ENCODE data around the gene CYTH1.

Gene CYTH1

DNA sequence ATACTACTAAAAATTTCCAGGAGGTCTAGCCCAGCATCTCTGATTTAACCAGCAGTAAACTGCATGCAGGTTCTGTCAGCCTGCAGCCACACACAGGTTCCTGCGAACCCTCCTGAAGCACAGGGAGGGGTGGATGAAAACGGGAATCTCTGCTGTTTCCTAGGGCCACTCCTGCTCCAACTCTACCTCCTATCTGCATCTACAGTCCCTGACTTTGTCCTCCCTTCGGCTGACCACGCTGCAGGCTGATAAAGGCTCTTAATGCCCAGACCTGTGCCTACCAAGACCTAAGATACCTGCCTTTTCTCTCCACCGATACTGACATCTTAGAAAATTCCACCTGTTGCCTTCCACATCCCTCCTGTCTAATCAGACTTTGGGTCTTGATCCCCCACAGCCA, 50.2 kb downstream of the CYTH1 start:
- no peak for TF ChIP-seq CTCF (IDR thresholded peaks at IDR 0.05; ENCODE audit: insufficient read depth, low read depth, low read length, missing control alignments)
- no peak for DNase-seq (ENCODE audit: low read depth)
- H3K4me3 ChIP-seq (ENCODE audit: low read length): no peak overlapping the region

GRCh38 chr17:78729641-78730040, 52.4 kb downstream of the CYTH1 start:
- H3K4me3 ChIP-seq (ENCODE audit: low read length): no peak overlapping the region
- no peak for TF ChIP-seq CTCF (IDR thresholded peaks at IDR 0.05; ENCODE audit: insufficient read depth, low read depth, low read length, missing control alignments)
- no peak for DNase-seq (ENCODE audit: low read depth)

DNA sequence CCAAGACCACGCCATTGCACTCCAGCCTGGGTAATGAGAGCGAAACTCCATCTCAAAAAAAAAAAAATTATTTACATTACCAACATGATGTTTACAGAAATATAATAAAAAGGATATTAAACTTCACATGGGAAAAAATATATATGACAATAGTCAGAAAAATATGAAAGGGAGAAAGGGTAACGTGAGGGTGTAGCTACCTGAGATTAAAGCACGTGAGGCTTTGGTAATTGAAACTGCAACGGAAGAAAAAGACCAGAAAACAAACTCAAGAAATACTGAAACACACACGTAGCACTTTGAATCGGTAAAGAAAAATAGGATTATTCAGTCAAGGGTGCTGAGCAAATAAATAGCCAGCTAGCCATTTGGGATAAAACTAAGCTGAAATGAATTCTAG, 53.6 kb downstream of the CYTH1 start:
- TF ChIP-seq CTCF (IDR thresholded peaks at IDR 0.05; ENCODE audit: insufficient read depth, low read depth, low read length, missing control alignments): no peak

DNA sequence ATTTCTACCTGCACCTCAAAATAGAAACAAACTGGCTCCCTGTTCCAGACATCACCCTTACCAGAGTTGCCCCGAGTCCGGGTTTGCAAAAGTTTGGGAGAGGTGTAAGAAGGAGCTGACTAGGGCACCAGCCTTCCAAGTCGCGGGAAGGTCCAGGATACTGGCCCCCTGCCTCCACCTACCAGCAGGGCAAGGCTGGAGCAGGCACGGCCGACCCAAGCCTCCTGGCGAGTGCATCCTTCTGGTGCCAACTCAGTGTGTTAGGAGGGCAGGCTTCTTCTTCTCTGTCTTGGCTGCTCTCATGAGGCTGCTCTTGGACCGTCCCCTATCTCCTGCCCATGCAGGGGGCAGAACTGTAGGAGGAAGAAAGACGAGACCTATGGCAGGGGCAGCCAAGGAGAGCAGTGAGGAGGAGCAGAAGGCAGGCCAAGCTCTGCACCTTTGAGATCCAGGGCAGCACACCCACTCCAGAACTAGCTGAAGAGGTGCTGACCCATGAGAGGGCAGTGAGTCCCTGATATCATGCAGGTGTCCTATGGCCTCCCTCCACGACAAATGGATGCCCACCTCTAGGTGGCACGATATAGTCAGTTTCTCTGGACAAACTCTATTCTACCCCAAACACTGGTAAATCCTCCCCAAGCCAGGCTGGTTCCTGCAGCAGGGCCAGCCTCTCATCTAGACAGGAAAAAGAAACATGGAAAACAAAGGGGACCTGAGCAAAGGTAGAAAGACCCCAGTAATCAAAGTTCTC, 54.4 kb downstream of the CYTH1 start:
- TF ChIP-seq CTCF (IDR thresholded peaks at IDR 0.05; ENCODE audit: insufficient read depth, low read depth, low read length, missing control alignments): no peak
- no peak overlapping the region for H3K4me3 ChIP-seq (ENCODE audit: low read length)
- DNase-seq (ENCODE audit: low read depth): no peak

More for the DNA sequence above, 53.6 kb downstream of the CYTH1 start:
- H3K4me3 ChIP-seq (ENCODE audit: low read length): no peak overlapping the region
- DNase-seq (ENCODE audit: low read depth): no peak

DNA sequence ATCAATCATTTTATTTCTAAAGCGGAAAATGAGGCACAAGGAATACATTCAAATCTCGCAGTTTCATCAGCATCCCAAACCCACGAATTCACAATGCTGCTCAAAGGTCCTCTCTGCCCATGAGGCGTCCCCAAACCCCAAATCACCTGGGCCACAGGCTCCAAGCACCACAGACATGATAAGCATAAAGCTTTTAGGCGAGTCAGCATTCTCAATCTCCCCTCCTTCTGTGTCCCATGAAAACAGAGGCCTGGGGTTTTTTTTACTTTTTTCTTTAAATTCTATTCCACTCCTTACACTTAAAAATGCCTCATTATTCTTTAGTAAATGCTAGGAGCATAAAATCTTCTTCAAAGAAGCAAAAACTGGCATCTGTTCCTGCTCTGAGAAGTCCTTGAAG, 55.0 kb downstream of the CYTH1 start:
- H3K4me3 ChIP-seq (ENCODE audit: low read length): no peak overlapping the region
- no peak for DNase-seq (ENCODE audit: low read depth)
- TF ChIP-seq CTCF (IDR thresholded peaks at IDR 0.05; ENCODE audit: insufficient read depth, low read depth, low read length, missing control alignments): no peak

DNA sequence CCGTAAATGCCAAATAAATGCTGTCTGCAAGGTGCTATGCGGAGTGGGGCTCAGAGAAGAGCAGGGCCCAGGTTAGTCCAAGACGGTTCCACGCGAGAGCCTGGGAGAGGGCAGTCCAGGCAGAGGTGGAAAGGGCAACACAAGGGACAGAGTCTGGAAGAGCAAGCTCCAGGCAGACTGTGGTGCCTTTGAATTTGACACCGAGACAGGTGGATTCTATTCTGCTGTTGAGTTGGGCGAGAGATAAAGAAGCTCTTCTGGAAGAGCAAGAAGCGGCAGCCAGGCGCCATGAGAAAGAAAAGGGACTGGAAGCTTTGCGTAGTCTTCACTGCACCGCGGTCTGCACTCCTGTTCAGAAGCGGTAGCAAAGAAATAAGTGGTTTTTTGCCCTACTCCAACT, 55.6 kb downstream of the CYTH1 start:
- DNase-seq (ENCODE audit: low read depth): no peak
- no peak overlapping the region for H3K4me3 ChIP-seq (ENCODE audit: low read length)
- no peak for TF ChIP-seq CTCF (IDR thresholded peaks at IDR 0.05; ENCODE audit: insufficient read depth, low read depth, low read length, missing control alignments)

GRCh38 chr17:78725448-78726021, 56.5 kb downstream of the CYTH1 start:
- H3K4me3 ChIP-seq (ENCODE audit: low read length): no peak overlapping the region
- no peak for DNase-seq (ENCODE audit: low read depth)
- no peak for TF ChIP-seq CTCF (IDR thresholded peaks at IDR 0.05; ENCODE audit: insufficient read depth, low read depth, low read length, missing control alignments)

Measured in epithelial cell of esophagus (primary cell).